MM.1S (cell line): ENCODE measurements around the gene CRKL.

Experiments used
- DNase-seq: peaks from one replicate; pipeline ENCODE4 v3.0.0-alpha.2; 2015
- H2AFZ ChIP-seq: fragments of 300-600 bp; sonication (generic); 2 replicates; pipeline ENCODE4 v1.6.0; 2016; ENCODE audit warnings: antibody characterized with exemption, low read length
- H3F3A ChIP-seq: fragments of 300-600 bp; sonication (generic); 2 replicates; pipeline ENCODE4 v1.6.1; 2016; ENCODE audit warnings: mild to moderate bottlenecking, antibody characterized with exemption, low read length, moderate library complexity, mixed read lengths; ENCODE audit not compliant: insufficient read depth
- H3K27ac ChIP-seq: fragments of 300-600 bp; sonication (generic); 2 replicates; pipeline ENCODE4 v1.5.1; 2016; ENCODE audit warnings: mild to moderate bottlenecking, low read length
- H3K27me3 ChIP-seq: fragments of 300-600 bp; sonication (generic); replicated peaks from 2 replicates; pipeline ENCODE4 v1.6.0; 2016; ENCODE audit warnings: low read length; ENCODE audit not compliant: insufficient read depth
- H3K36me3 ChIP-seq: fragments of 300-600 bp; sonication (generic); replicated peaks from 2 replicates; pipeline ENCODE4 v1.6.1; 2016; ENCODE audit warnings: mild to moderate bottlenecking, low read length, mixed read lengths; ENCODE audit not compliant: insufficient read depth
- H3K4me1 ChIP-seq: fragments of 300-600 bp; sonication (generic); 2 replicates; pipeline ENCODE4 v1.6.1; 2016; ENCODE audit warnings: low read length, mixed read lengths
- H3K4me2 ChIP-seq: fragments of 300-600 bp; sonication (generic); 2 replicates; pipeline ENCODE4 v1.6.0; 2016; ENCODE audit warnings: low read depth, low read length
- H3K4me3 ChIP-seq: fragments of 300-600 bp; sonication (generic); 2 replicates; pipeline ENCODE4 v1.5.1; 2016; ENCODE audit warnings: low read length, mixed read lengths
- H3K79me2 ChIP-seq: fragments of 300-600 bp; sonication (generic); 2 replicates; pipeline ENCODE4 v1.6.1; 2016; ENCODE audit warnings: mixed run types, low read length, mixed read lengths
- H3K9ac ChIP-seq: fragments of 300-600 bp; sonication (generic); 2 replicates; pipeline ENCODE4 v1.6.1; 2016; ENCODE audit warnings: low read length, mixed read lengths
- H3K9me2 ChIP-seq: fragments of 300-600 bp; sonication (generic); replicated peaks from 2 replicates; pipeline ENCODE4 v1.6.1; 2016; ENCODE audit warnings: mild to moderate bottlenecking, low read length, mixed read lengths; ENCODE audit not compliant: insufficient read depth
- H3K9me3 ChIP-seq: fragments of 300-600 bp; sonication (generic); replicated peaks from 2 replicates; pipeline ENCODE4 v1.6.1; 2016; ENCODE audit warnings: mild to moderate bottlenecking, low read length, mixed read lengths; ENCODE audit not compliant: insufficient read depth
- H4K20me1 ChIP-seq: fragments of 300-600 bp; sonication (generic); 2 replicates; pipeline ENCODE4 v1.6.1; 2016; ENCODE audit warnings: mild to moderate bottlenecking, low read length, moderate library complexity, mixed read lengths; ENCODE audit not compliant: insufficient read depth
- CTCF ChIP-seq: fragments of 300-600 bp; sonication (generic); IDR thresholded peaks from 2 replicates; pipeline ENCODE4 v1.5.1; 2016; ENCODE audit warnings: antibody characterized with exemption, low read length, mixed read lengths
- EZH2 ChIP-seq: fragments of 300-600 bp; sonication (generic); optimal IDR thresholded peaks from 2 replicates; pipeline ENCODE3; 2017; ENCODE audit warnings: low read depth, mild to moderate bottlenecking, antibody characterized with exemption, low read length, mixed read lengths
- EZH2phosphoT487 ChIP-seq: fragments of 300-600 bp; sonication (generic); IDR thresholded peaks from 2 replicates; pipeline ENCODE4 v1.6.1; 2018; ENCODE audit warnings: antibody characterized with exemption, low read length

Gene CRKL

GRCh38 chr22:21000207-21000986 is 83.2 kb downstream of the CRKL start:
- no peaks in the 10 kb centered on the region for H3K36me3 ChIP-seq

GRCh38 chr22:21000987-21001600 is 83.9 kb downstream of the CRKL start:
- Histone ChIP-seq H3K4me2 (peak overlapping the region; percentile 100), H2AFZ (peak overlapping the region; percentile 84), H3F3A (peaks cover 16% of the 10 kb centered on the region), H3K4me3 (peak overlapping the region; percentile 91), H3K36me3 (no peaks in the 10 kb centered on the region), H3K9ac (peak overlapping the region; percentile 95), H4K20me1 (no peaks in the 10 kb centered on the region), H3K79me2 (peaks cover 21% of the 10 kb centered on the region), H3K4me1 (peaks cover 9% of the 10 kb centered on the region; the same call in 1 of the 2 replicates), H3K9me3 (no peaks in the 10 kb centered on the region), H3K27ac (peak overlapping the region; percentile 97), H3K9me2 (no peaks in the 10 kb centered on the region), H3K27me3 (no peaks in the 10 kb centered on the region)
- DNase-seq: no peak
- TF ChIP-seq CTCF (no peak), EZH2 (no peak), EZH2phosphoT487 (no peak)

More at GRCh38 chr22:21000207-21000986, 83.2 kb downstream of the CRKL start:
- Histone ChIP-seq H3K27ac (no peak overlapping the region), H3K9ac (peak overlapping the region; percentile 95), H3K9me3 (no peaks in the 10 kb centered on the region), H3K4me1 (peaks cover 9% of the 10 kb centered on the region; the same call in 1 of the 2 replicates), H3K4me3 (peak overlapping the region; percentile 91), H4K20me1 (no peaks in the 10 kb centered on the region), H3K79me2 (peaks cover 21% of the 10 kb centered on the region), H3K9me2 (no peaks in the 10 kb centered on the region), H2AFZ (no peak overlapping the region), H3K27me3 (no peaks in the 10 kb centered on the region), H3F3A (peaks cover 16% of the 10 kb centered on the region), H3K4me2 (peak overlapping the region; percentile 100)
- TF ChIP-seq CTCF (0 out of 2 replicates have a peak, but pooled peaks have one; percentile 8), EZH2 (no peak), EZH2phosphoT487 (no peak)
- DNase-seq: no peak

- H3K9ac ChIP-seq: peak within 1 kb of the TSS; percentile 95
- H3K9me2 ChIP-seq: no peaks in the 10 kb centered on the region
- H3K4me2 ChIP-seq: peak within 1 kb of the TSS; percentile 100
- H3K4me1 ChIP-seq: peaks cover 9% of the 10 kb centered on the region; the same call in 1 of the 2 replicates
- no peaks in the 10 kb centered on the region for H3K36me3 ChIP-seq
- H3K27ac ChIP-seq: peak within 1 kb of the TSS; percentile 97
- peaks cover 4% of the 10 kb centered on the region for H3K27me3 ChIP-seq
- H3K4me3 ChIP-seq: peak within 1 kb of the TSS; percentile 91
- peak within 1 kb of the TSS; percentile 84 for H2AFZ ChIP-seq
- peak; percentile 97 for DNase-seq
- no peak for TF ChIP-seq EZH2
- TF ChIP-seq EZH2phosphoT487: no peak
- H3F3A ChIP-seq: peaks cover 16% of the 10 kb centered on the region
- no peaks in the 10 kb centered on the region for H4K20me1 ChIP-seq
- peaks cover 21% of the 10 kb centered on the region for H3K79me2 ChIP-seq
- H3K9me3 ChIP-seq: no peaks in the 10 kb centered on the region
Measured at GRCh38 chr22:21001601-21002325, 84.6 kb downstream of the CRKL start, which contains the start of gene THAP7. Gene THAP7 (minus strand): TSS chr22:21002118. CDS start chr22:21001911, 207 bp downstream.
